Smooth muscle cell (in vitro differentiated cells): ENCODE data around the gene BTBD1. TPM values are rescaled to one million over a fixed set of nuclear protein-coding genes. Genes with fewer than 3 reads are reported as not detected.

Experiments
- DNase-seq: peaks from one replicate; lab custom pipeline; 2025; ENCODE audit not compliant: unreplicated experiment; lab: John Stamatoyannopoulos, UW
- H2AFZ ChIP-seq: fragments of 200-600 bp; sonication (generic); 2 replicates; pipeline ENCODE4 v1.6.0; 2016; ENCODE audit warnings: antibody characterized with exemption, low read depth, mild to moderate bottlenecking
- H3F3A ChIP-seq: fragments of 200-600 bp; sonication (generic); 2 replicates; pipeline ENCODE4 v1.6.0; 2017; ENCODE audit warnings: antibody characterized with exemption, low read depth
- H3K27ac ChIP-seq: fragments of 200-600 bp; sonication (generic); 2 replicates; pipeline ENCODE4 v1.5.1; 2016; ENCODE audit warnings: low read depth, mild to moderate bottlenecking
- H3K27me3 ChIP-seq: fragments of 200-600 bp; sonication (generic); 2 replicates; pipeline ENCODE4 v1.6.1; 2016; ENCODE audit warnings: low read depth, mild to moderate bottlenecking
- H3K36me3 ChIP-seq: fragments of 200-600 bp; sonication (generic); 2 replicates; pipeline ENCODE4 v1.5.1; 2016; ENCODE audit warnings: low read depth
- H3K4me1 ChIP-seq: fragments of 200-600 bp; sonication (generic); 2 replicates; pipeline ENCODE4 v1.5.1; 2016; ENCODE audit warnings: low read depth
- H3K4me2 ChIP-seq: fragments of 200-600 bp; sonication (generic); 2 replicates; pipeline ENCODE4 v1.6.0; 2016; ENCODE audit warnings: mild to moderate bottlenecking
- H3K4me3 ChIP-seq: fragments of 200-600 bp; sonication (generic); 2 replicates; pipeline ENCODE4 v1.5.1; 2016; ENCODE audit warnings: mild to moderate bottlenecking
- H3K79me2 ChIP-seq: fragments of 200-600 bp; sonication (generic); 2 replicates; pipeline ENCODE4 v1.6.0; 2016; ENCODE audit warnings: low read depth, mild to moderate bottlenecking
- H3K9ac ChIP-seq: fragments of 200-600 bp; sonication (generic); 2 replicates; pipeline ENCODE4 v1.6.0; 2016; ENCODE audit warnings: low read depth
- H3K9me3 ChIP-seq: fragments of 200-600 bp; sonication (generic); replicated peaks from 2 replicates; pipeline ENCODE4 v1.5.1; 2016; ENCODE audit warnings: low read depth
- H4K20me1 ChIP-seq: fragments of 200-600 bp; sonication (generic); 2 replicates; pipeline ENCODE4 v1.6.0; 2016; ENCODE audit warnings: low read depth
- WGBS: methylation state at CpG from one replicate; pipeline ENCODE4 v1.1.7; 2016; ENCODE audit warnings: low lambda C conversion rate; 5-methylcytosine and 5-hydroxymethylcytosine counted together
- polyA plus RNA-seq: library from polyadenylated mRNA; unstranded; fragments of >200 nt; fragmentation: Nextera tagmentation; extraction: Ambion mirVana; gene quantifications from 2 replicates; pipeline ENCODE4 v1.2.1, GENCODE V29; 2016
- total RNA-seq: library from RNA; depleted of rRNA; stranded (reverse); fragments of >200 nt; gene quantifications from 2 replicates; pipeline ENCODE4 v1.2.3, GENCODE V29; 2014
- TF ChIP-seq, protein P1 (sequence below): fragments of 200-600 bp; sonication (generic); IDR thresholded peaks from 2 replicates; pipeline ENCODE4 v1.5.1; 2017; ENCODE audit warnings: borderline replicate concordance, mild to moderate bottlenecking, antibody characterized with exemption; ENCODE audit not compliant: insufficient read depth, poor library complexity, severe bottlenecking

BTBD1 gene
- total and polyA plus RNA-seq, 2 experiments from 2014 or later: 43.2 to 75.2 TPM

DNA sequence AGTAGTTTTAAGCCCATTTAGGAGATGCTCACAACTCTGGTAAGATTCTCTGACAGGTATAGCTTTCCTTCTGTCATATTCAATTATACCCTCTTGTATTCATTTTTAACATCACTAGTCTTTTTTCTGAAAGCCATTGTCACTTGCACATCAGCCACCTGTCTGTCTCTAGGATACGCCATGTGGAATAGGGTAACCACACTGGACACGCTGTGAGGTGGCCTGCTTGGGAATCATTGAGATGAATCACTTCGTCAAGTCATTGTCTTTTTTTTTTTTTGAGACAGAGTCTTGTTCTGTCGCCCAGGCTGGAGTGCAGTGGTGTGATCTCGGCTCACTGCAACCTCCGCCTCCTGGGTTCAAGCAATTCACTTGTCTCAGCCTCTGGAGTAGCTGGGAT lies 47.8 kb upstream of the BTBD1 start:
- Histone ChIP-seq H2AFZ (no peak overlapping the region), H3F3A (no peaks in the 10 kb centered on the region), H3K4me1 (no peaks in the 10 kb centered on the region), H3K27me3 (peaks cover 10% of the 10 kb centered on the region), H3K79me2 (no peaks in the 10 kb centered on the region), H3K27ac (no peak overlapping the region), H4K20me1 (no peaks in the 10 kb centered on the region), H3K4me2 (no peak overlapping the region), H3K36me3 (no peaks in the 10 kb centered on the region), H3K9me3 (no peaks in the 10 kb centered on the region), H3K4me3 (no peak overlapping the region), H3K9ac (no peak overlapping the region)
- WGBS: 96% methylated on average over 6 of the region's 6 CpGs
- DNase-seq: no peak
- TF ChIP-seq, protein P1, sequence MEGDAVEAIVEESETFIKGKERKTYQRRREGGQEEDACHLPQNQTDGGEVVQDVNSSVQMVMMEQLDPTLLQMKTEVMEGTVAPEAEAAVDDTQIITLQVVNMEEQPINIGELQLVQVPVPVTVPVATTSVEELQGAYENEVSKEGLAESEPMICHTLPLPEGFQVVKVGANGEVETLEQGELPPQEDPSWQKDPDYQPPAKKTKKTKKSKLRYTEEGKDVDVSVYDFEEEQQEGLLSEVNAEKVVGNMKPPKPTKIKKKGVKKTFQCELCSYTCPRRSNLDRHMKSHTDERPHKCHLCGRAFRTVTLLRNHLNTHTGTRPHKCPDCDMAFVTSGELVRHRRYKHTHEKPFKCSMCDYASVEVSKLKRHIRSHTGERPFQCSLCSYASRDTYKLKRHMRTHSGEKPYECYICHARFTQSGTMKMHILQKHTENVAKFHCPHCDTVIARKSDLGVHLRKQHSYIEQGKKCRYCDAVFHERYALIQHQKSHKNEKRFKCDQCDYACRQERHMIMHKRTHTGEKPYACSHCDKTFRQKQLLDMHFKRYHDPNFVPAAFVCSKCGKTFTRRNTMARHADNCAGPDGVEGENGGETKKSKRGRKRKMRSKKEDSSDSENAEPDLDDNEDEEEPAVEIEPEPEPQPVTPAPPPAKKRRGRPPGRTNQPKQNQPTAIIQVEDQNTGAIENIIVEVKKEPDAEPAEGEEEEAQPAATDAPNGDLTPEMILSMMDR: no peak

DNA sequence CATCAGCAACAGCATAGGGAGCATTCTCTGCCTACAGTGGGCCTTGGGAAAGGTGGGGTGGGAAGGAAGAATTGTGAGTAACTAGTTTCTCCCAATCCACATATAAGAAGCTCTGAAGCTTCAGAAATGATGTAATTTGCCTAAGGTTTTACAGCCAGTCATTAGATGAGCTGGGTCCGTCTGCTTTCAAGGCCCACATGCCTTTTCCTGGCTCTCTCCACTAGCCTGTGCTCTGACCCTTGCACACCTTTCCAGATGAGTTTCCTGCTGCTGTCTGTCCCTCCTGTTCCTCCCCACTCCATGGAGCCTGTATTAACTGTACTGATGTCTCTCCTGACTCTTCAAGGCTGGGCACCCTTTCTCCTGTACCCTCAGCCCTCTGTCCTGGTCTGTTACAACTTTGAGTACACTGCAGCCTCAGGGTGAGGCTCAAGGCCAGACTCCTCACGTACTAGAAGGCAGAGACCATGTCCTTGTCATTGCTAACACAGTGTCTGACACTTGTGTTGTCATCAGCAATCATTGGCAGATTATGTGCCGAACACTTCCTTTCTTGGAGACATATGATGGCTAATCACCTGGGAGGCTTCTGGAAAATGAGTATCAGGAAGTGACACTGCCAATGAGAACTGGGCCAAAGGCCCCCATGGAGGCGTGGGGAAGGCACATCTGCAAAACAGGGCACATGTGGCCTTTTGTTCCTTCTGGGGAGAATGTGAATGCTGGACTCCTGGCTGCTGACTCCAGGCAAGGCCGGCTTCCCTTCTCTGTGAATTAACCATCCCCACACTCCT lies 47.0 kb upstream of the BTBD1 start:
- H3K27me3 ChIP-seq: peaks cover 18% of the 10 kb centered on the region
- no peaks in the 10 kb centered on the region for H3K79me2 ChIP-seq
- no peak overlapping the region for H3K4me3 ChIP-seq
- no peak for DNase-seq
- TF ChIP-seq, protein P1: no peak
- no peak overlapping the region for H3K9ac ChIP-seq
- no peak overlapping the region for H2AFZ ChIP-seq
- H3K4me1 ChIP-seq: no peaks in the 10 kb centered on the region
- WGBS: 89% methylated on average over 5 of the region's 5 CpGs
- no peaks in the 10 kb centered on the region for H4K20me1 ChIP-seq
- H3K27ac ChIP-seq: no peak overlapping the region
- no peaks in the 10 kb centered on the region for H3K9me3 ChIP-seq
- H3K36me3 ChIP-seq: no peaks in the 10 kb centered on the region
- H3K4me2 ChIP-seq: no peak overlapping the region
- H3F3A ChIP-seq: no peaks in the 10 kb centered on the region

DNA sequence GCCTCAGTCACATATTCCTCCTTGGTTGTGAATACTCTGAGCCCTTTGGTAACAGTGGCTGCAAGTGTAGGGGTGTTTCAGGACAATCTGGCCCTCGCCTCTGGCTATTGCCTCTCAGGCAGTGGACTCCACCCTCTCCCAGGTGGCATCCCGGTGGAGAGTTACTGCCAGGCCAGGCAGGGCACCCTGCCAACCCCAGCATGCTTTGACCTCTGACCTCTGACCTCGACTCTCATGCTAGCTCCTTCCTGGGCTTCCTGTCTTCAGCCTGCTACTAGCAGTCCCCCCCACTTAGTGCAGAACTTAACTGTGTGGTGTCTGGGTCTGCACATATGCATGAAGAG lies 45.9 kb upstream of the BTBD1 start:
- no peak for DNase-seq
- no peak overlapping the region for H3K9ac ChIP-seq
- H3K27ac ChIP-seq: no peak overlapping the region
- peaks cover 30% of the 10 kb centered on the region for H3K27me3 ChIP-seq
- no peaks in the 10 kb centered on the region for H3K36me3 ChIP-seq
- no peaks in the 10 kb centered on the region for H3K79me2 ChIP-seq
- TF ChIP-seq, protein P1: no peak
- WGBS: 93% methylated on average over 3 of the region's 3 CpGs
- H3K4me1 ChIP-seq: peaks cover under 1% of the 10 kb centered on the region
- H4K20me1 ChIP-seq: no peaks in the 10 kb centered on the region
- H2AFZ ChIP-seq: no peak overlapping the region
- H3K4me2 ChIP-seq: no peak overlapping the region
- H3K9me3 ChIP-seq: no peaks in the 10 kb centered on the region
- no peaks in the 10 kb centered on the region for H3F3A ChIP-seq
- no peak overlapping the region for H3K4me3 ChIP-seq
